ENCODE results near the gene CLCN6.

The CLCN6 gene

DNA sequence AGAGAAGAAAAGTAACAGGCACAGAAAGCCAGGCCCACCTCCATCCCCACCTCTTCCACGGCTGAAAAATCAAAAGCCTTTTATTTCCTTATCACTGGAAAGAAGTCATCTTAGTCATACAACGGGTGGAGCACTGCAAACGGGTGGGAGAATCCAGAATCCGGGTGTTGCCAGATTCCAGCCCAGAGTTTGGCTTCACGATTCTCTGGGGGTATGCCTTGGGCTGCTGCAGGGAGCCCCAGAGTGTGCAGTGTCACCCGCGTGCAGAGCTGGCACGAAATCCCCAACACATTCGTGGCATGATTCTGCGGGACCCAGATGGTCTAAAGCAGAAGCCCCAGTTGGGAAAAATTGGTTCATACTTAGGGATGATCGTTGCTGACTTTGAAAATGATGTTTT is 44.2 kb downstream of the CLCN6 start:
- POLR2A ChIA-PET = no interaction called here
- CTCF ChIA-PET = interaction anchor here (3.7 kb wide), 1 partner anchor 12 kb away, joined by 15 read pairs; no protein-coding TSS in a partner anchor
- TF ChIP-seq, protein P1, sequence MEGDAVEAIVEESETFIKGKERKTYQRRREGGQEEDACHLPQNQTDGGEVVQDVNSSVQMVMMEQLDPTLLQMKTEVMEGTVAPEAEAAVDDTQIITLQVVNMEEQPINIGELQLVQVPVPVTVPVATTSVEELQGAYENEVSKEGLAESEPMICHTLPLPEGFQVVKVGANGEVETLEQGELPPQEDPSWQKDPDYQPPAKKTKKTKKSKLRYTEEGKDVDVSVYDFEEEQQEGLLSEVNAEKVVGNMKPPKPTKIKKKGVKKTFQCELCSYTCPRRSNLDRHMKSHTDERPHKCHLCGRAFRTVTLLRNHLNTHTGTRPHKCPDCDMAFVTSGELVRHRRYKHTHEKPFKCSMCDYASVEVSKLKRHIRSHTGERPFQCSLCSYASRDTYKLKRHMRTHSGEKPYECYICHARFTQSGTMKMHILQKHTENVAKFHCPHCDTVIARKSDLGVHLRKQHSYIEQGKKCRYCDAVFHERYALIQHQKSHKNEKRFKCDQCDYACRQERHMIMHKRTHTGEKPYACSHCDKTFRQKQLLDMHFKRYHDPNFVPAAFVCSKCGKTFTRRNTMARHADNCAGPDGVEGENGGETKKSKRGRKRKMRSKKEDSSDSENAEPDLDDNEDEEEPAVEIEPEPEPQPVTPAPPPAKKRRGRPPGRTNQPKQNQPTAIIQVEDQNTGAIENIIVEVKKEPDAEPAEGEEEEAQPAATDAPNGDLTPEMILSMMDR (IDR thresholded peaks at IDR 0.05; ENCODE audit: insufficient read depth, low read length, missing control alignments) = no peak
- H3K4me3 ChIP-seq (ENCODE audit: low read depth, low read length) = no peak overlapping the region
- no peak for DNase-seq (ENCODE audit: low read depth, low spot score)

DNA sequence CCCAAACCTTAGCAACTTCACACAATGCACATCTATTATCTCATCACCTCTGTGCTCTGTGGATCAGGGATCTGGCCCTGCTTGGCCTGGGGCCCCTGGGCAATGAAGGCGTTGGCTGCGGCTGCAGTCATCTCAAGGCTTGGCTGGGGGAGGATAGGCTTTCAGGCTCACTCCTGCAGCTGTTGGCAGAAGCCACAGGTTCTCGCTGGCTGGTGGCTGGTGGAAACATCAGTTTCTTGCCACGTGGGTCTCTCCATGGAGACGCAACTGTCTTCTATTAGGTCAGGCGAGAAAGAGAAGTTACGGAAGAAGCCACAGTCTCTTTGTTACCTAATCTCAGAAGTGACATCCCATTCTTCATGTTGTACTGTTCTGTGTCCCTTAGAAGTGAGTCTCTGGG is 45.2 kb downstream of the CLCN6 start:
- CTCF ChIA-PET = interaction anchor here (0.6 kb wide), 1 partner anchor 14 kb away, joined by 3 read pairs; no protein-coding TSS in a partner anchor

DNA sequence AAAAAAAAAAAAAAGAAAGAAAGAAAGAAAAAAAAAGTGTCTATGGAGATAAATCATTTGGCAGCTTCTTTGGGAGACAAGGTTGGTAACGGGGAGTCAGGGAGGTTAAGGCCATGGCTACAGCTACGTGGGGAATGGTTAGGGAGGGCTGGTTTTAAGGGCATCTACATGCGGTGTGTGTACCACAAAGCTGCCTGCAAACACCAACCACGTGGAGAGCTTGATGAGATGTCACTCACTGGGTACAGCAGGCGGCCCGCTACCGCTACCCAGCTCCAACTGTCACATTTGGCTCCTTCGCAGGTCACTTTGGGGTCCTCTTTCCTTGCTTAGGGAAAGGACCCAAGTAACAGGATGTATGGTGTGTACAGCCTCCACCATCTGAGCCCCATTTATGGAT is 48.5 kb downstream of the CLCN6 start:
- POLR2A ChIA-PET = interaction anchor here (0.6 to 1.4 kb wide), 2 partner anchors 53 to 395 kb away, joined by 3 to 6 read pairs; no protein-coding TSS in a partner anchor
- CTCF ChIA-PET = interaction anchor here (0.7 to 1.5 kb wide), 6 partner anchors 11 to 41 kb away, joined by 3 to 8 read pairs (median 4); no protein-coding TSS in a partner anchor

More for the DNA sequence above, 45.2 kb downstream of the CLCN6 start:
- DNase-seq (ENCODE audit: low read depth, low spot score) = no peak
- POLR2A ChIA-PET = no interaction called here
- TF ChIP-seq, protein P1 (IDR thresholded peaks at IDR 0.05; ENCODE audit: insufficient read depth, low read length, missing control alignments) = no peak
- no peak overlapping the region for H3K4me3 ChIP-seq (ENCODE audit: low read depth, low read length)

DNA sequence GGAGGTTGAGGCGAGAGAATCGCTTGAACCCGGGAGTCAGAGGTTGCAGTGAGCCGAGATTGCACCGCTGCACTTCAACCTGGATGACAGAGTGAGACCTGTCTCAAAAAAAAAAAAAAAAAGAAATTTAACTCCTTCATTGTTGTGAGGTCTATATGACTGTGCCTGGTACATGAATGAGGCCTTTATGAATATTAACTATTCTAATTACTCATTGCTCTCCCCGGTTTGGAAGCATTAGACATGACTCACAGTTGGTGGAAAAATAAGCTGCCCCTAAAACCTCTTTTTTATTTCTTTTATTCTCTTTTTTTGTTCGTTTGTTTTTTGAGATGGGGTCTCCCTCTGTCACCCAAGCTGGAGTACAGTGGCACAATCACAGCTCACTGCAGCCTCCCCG is 49.4 kb downstream of the CLCN6 start:
- TF ChIP-seq, protein P1 (IDR thresholded peaks at IDR 0.05; ENCODE audit: insufficient read depth, low read length, missing control alignments) = no peak
- ChIA-PET CTCF (interaction anchor here (0.7 to 1.3 kb wide), 4 partner anchors 14 to 211 kb away, joined by 3 to 4 read pairs (median 3); no protein-coding TSS in a partner anchor), POLR2A (interaction anchor here (1.4 kb wide), 1 partner anchor 52 kb away, joined by 6 read pairs; no protein-coding TSS in a partner anchor)
- no peak for DNase-seq (ENCODE audit: low read depth, low spot score)
- H3K4me3 ChIP-seq (ENCODE audit: low read depth, low read length) = no peak overlapping the region

More for the DNA sequence above, 48.5 kb downstream of the CLCN6 start:
- H3K4me3 ChIP-seq (ENCODE audit: low read depth, low read length) = no peak overlapping the region
- no peak for DNase-seq (ENCODE audit: low read depth, low spot score)
- TF ChIP-seq, protein P1 (IDR thresholded peaks at IDR 0.05; ENCODE audit: insufficient read depth, low read length, missing control alignments) = no peak

DNA sequence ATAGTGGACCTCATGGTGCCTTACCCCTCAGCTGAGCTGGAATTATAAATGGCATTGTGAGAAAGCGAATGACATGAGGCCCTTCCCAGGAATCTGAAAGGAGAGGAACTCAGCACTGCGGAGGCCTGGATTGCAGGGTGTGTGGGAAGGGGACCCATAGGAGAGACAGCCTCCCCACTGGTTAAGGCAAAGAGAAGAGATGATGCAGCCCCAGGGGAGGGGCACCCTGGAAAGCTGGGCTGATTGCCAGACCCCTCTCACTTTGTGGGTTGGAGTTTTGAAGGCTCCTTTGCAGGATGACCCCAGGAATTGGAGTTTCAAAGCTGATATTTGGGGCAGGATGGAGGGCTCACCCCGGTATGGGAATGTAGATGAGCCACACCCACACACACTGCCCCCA is 50.7 kb downstream of the CLCN6 start:
- POLR2A ChIA-PET = no interaction called here
- CTCF ChIA-PET = interaction anchor here (1.0 to 1.4 kb wide), 3 partner anchors 16 to 35 kb away, joined by 3 to 4 read pairs (median 3); no protein-coding TSS in a partner anchor
- H3K4me3 ChIP-seq (ENCODE audit: low read depth, low read length) = no peak overlapping the region
- DNase-seq (ENCODE audit: low read depth, low spot score) = no peak
- TF ChIP-seq, protein P1 (IDR thresholded peaks at IDR 0.05; ENCODE audit: insufficient read depth, low read length, missing control alignments) = no peak

DNA sequence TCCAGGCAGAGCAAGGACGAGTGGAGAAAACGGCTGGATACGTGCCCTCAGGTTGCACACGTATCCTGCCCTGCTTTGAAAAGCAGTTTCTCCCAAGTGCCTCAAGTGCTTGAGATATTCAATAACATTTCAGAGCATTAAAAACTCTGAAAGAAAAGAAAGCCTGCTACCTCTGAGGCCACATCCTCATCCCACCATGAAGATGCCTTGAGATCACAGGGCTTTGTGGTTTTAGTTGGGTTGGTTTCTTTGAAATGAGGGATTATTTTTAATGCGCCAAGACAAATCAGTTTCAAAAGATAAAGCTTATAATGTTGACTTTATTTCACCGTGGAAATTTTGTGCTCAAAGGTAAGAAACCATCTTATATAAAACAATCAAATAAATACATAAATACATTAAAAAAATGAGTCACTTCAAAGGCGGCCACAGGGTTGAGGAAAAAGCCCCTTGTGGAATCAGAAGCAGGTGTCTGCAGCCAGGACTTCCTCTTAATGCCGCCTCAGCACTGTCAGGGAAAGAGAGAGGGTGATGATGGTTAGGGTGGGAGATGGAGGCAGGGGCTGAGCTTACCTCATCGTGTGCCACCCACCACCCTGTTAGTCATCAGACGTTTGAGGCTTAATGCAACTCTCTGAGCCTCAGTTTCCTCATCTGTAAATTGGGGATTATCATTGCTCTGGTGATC is 51.3 kb downstream of the CLCN6 start:
- TF ChIP-seq, protein P1 (IDR thresholded peaks at IDR 0.05; ENCODE audit: insufficient read depth, low read length, missing control alignments) = no peak
- ChIA-PET POLR2A (interaction anchor here (0.7 kb wide), 1 partner anchor 51 kb away, joined by 4 read pairs; no protein-coding TSS in a partner anchor), CTCF (interaction anchor here (1.0 to 1.4 kb wide), 3 partner anchors 17 to 35 kb away, joined by 3 to 4 read pairs (median 3); no protein-coding TSS in a partner anchor)
- no peak overlapping the region for H3K4me3 ChIP-seq (ENCODE audit: low read depth, low read length)
- no peak for DNase-seq (ENCODE audit: low read depth, low spot score)

Measured in AG04449 (cell line).